Natural killer cell (primary cell): ENCODE data around the gene PCDHGA1. TPM values are rescaled to one million over a fixed set of nuclear protein-coding genes. Genes with fewer than 3 reads are reported as not detected.

ENCODE experiments used
- ATAC-seq, 3 donors: fragments of 150-1000 bp in 2 of 3; fragments of 200-7000 bp in 1 of 3; cut with Tn5 transposase; 1 replicate in 1 of 3; 2 replicates in 2 of 3; pipeline ENCODE4 v1.10.0; 2021; ENCODE audit warnings: mild to moderate bottlenecking in 2 of 3, moderate library complexity in 2 of 3
- DNase-seq, 2 donors: peaks; one replicate each; pipeline versions ENCODE4 v3.0.0 to v3.0.0-alpha.2; 2013 to 2021; ENCODE audit warnings: mixed read lengths in 1 of 2
- H3K27ac ChIP-seq: one replicate; pipeline ENCODE4 v1.5.1; 2013; ENCODE audit warnings: mild to moderate bottlenecking, low read length
- H3K27me3 ChIP-seq: one replicate; pipeline ENCODE4 v1.6.1; 2013; ENCODE audit warnings: low read length; ENCODE audit not compliant: control insufficient read depth, insufficient read depth
- H3K36me3 ChIP-seq: one replicate; pipeline ENCODE4 v1.6.1; 2013; ENCODE audit warnings: low read length; ENCODE audit not compliant: control insufficient read depth, insufficient read depth
- H3K4me1 ChIP-seq: one replicate; pipeline ENCODE4 v1.6.1; 2013; ENCODE audit warnings: low read length; ENCODE audit not compliant: control insufficient read depth, insufficient read depth
- H3K4me3 ChIP-seq: one replicate; pipeline ENCODE4 v1.5.1; 2013; ENCODE audit warnings: low read length
- H3K9me3 ChIP-seq: one replicate; pipeline ENCODE4 v1.6.1; 2013; ENCODE audit warnings: low read length; ENCODE audit not compliant: control insufficient read depth, insufficient read depth
- H3K27ac Mint-ChIP-seq, 2 donors: one replicate each; pipeline ENCODE4 v1.8.0; 2022; ENCODE audit warnings: mild to moderate bottlenecking in 2 of 2, mixed read lengths in 2 of 2, moderate library complexity in 1 of 2
- H3K27me3 Mint-ChIP-seq, 2 donors: one replicate each; pipeline ENCODE4 v1.8.0; 2022; ENCODE audit warnings: low read depth in 2 of 2, mixed read lengths in 2 of 2
- H3K36me3 Mint-ChIP-seq: one replicate; pipeline ENCODE4 v1.8.0; 2022; ENCODE audit warnings: mixed read lengths
- H3K4me1 Mint-ChIP-seq, 2 donors: one replicate each; pipeline ENCODE4 v1.8.0; 2022; ENCODE audit warnings: mixed read lengths in 2 of 2
- H3K4me3 Mint-ChIP-seq: one replicate; pipeline ENCODE4 v1.8.0; 2022; ENCODE audit warnings: mild to moderate bottlenecking, moderate library complexity, mixed read lengths
- H3K9me3 Mint-ChIP-seq, 2 donors: one replicate each; pipeline ENCODE4 v1.8.0; 2022; ENCODE audit warnings: mixed read lengths in 2 of 2
- WGBS: methylation state at CpG from one replicate; pipeline ENCODE4 v1.1.7; 2013; ENCODE audit warnings: missing lambda C conversion rate; ENCODE audit not compliant: insufficient coverage; 5-methylcytosine and 5-hydroxymethylcytosine counted together
- intact Hi-C: fragments of 100-400 bp; cut with micrococcal nuclease; formaldehyde crosslinking; loops from one replicate; pipeline ENCODE4 v1.14.2; 2022
- total RNA-seq, 4 donors: library from RNA; stranded (reverse); fragments of 120-200 nt in 1 of 4; gene quantifications; one replicate each; pipeline versions ENCODE4 v1.2.3 to v1.2.4, GENCODE V29; 2013 to 2022
- TF ChIP-seq, protein P1 (sequence below): fragments of 200-600 bp; IDR thresholded peaks from one replicate; pipeline ENCODE4 v1.8.0; 2022; ENCODE audit warnings: antibody characterized with exemption

The PCDHGA1 gene
- total RNA-seq, 3 donors from 2014 or later (not counting 1 experiment from before 2014, with no cell fraction given) = not detected

DNA sequence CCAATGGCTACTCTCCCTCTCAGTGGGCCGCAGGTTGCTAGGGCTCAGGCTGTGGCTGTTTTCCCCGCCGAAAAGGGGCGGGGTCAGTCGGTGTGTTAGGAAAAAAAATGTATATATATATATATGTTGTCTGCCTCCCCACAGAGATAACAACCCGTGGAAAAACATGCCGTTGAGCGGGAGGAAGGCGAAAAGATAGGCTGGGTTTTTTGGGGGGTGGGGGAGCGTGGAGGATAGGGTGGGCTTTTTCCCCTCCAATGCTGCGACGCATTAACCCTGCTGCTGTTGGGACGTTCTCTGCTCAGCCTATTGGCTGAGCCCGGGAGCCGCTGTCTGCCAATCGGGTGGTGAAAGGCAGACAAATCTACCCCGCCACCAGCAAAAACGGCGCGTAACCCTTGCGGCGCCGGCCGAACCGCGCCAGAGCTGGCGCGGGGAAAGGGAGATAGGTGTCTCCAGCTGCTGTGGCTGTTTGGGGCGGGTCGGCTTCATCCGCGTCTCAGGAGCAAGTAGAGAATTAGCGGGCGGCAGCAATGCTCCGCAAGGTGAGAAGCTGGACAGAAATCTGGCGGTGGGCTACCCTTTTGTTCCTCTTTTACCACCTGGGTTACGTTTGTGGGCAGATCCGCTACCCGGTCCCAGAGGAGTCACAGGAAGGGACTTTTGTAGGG is 154.5 kb downstream of the PCDHGA1 start, which contains the start of gene PCDHGC4:
Gene PCDHGC4 (plus strand): TSS at position 390 of the 671 bp plus-strand sequence. CDS start 144 bp downstream, at position 534.
- Mint-ChIP-seq H3K9me3 (no peaks in the 10 kb centered on the region), H3K4me1 (peaks cover 0 to 6% of the 10 kb centered on the region in 2 donors), H3K4me3 (no peak within 1 kb of the TSS), H3K36me3 (no peaks in the 10 kb centered on the region), H3K27ac (no peak within 1 kb of the TSS), H3K27me3 (peaks cover 45 to 60% of the 10 kb centered on the region in 2 donors)
- no peak for ATAC-seq
- Histone ChIP-seq H3K4me1 (peaks cover 10% of the 10 kb centered on the region), H3K36me3 (no peaks in the 10 kb centered on the region), H3K27me3 (peaks cover 22% of the 10 kb centered on the region), H3K27ac (no peak within 1 kb of the TSS), H3K9me3 (no peaks in the 10 kb centered on the region), H3K4me3 (no peak within 1 kb of the TSS)
- intact Hi-C loops = no loop called here
- no peak for DNase-seq
- 5% methylated on average over 34 of the region's 39 CpGs for WGBS
- TF ChIP-seq, protein P1, sequence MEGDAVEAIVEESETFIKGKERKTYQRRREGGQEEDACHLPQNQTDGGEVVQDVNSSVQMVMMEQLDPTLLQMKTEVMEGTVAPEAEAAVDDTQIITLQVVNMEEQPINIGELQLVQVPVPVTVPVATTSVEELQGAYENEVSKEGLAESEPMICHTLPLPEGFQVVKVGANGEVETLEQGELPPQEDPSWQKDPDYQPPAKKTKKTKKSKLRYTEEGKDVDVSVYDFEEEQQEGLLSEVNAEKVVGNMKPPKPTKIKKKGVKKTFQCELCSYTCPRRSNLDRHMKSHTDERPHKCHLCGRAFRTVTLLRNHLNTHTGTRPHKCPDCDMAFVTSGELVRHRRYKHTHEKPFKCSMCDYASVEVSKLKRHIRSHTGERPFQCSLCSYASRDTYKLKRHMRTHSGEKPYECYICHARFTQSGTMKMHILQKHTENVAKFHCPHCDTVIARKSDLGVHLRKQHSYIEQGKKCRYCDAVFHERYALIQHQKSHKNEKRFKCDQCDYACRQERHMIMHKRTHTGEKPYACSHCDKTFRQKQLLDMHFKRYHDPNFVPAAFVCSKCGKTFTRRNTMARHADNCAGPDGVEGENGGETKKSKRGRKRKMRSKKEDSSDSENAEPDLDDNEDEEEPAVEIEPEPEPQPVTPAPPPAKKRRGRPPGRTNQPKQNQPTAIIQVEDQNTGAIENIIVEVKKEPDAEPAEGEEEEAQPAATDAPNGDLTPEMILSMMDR = no peak

DNA sequence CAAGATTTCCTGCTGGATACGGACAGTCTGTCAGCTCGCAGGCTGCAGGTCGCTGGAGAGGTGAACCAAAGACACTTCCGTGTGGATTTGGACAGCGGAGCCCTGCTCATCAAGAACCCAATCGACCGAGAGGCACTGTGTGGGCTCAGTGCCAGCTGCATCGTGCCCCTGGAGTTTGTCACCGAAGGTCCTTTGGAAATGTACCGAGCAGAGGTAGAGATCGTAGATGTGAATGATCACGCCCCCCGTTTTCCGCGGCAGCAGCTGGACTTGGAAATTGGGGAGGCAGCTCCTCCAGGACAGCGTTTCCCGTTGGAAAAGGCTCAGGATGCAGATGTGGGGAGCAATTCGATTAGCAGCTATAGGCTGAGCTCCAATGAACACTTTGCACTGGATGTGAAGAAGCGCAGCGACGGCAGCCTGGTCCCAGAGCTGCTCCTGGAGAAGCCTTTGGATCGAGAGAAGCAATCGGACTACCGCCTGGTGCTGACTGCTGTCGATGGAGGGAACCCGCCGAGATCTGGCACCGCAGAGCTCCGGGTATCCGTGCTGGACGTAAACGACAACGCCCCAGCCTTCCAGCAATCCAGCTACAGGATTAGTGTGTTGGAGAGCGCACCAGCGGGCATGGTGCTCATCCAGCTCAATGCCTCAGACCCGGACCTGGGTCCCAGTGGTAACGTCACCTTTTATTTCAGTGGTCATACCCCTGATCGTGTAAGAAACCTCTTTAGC is 155.2 kb downstream of the PCDHGA1 start:
- TF ChIP-seq, protein P1 = no peak
- intact Hi-C loops = no loop called here
- H3K9me3 ChIP-seq = no peaks in the 10 kb centered on the region
- no peaks in the 10 kb centered on the region for H3K36me3 Mint-ChIP-seq
- H3K27me3 Mint-ChIP-seq = peaks cover 46 to 63% of the 10 kb centered on the region in 2 donors
- WGBS = 50% methylated on average over 37 of the region's 38 CpGs
- H3K27ac Mint-ChIP-seq = no peak overlapping the region
- ATAC-seq (no peak), DNase-seq (no peak)
- H3K4me3 Mint-ChIP-seq = no peak overlapping the region
- peaks cover 10% of the 10 kb centered on the region for H3K4me1 ChIP-seq
- no peak overlapping the region for H3K4me3 ChIP-seq
- peaks cover 0 to 6% of the 10 kb centered on the region in 2 donors for H3K4me1 Mint-ChIP-seq
- H3K9me3 Mint-ChIP-seq = no peaks in the 10 kb centered on the region
- peaks cover 23% of the 10 kb centered on the region for H3K27me3 ChIP-seq
- H3K36me3 ChIP-seq = no peaks in the 10 kb centered on the region
- H3K27ac ChIP-seq = no peak overlapping the region

DNA sequence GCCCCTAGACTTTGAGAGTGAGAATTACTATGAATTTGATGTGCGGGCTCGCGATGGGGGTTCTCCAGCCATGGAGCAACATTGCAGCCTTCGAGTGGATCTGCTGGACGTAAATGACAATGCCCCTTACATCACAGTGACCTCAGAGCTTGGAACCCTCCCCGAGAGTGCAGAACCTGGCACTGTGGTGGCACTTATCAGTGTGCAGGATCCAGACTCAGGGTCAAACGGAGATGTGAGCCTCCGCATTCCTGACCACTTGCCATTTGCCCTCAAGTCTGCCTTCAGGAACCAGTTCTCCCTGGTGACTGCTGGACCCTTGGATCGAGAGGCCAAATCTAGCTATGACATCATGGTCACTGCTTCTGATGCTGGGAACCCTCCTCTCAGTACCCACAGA is 155.8 kb downstream of the PCDHGA1 start:
- H3K4me1 Mint-ChIP-seq = peaks cover 3 to 10% of the 10 kb centered on the region in 2 donors
- H3K36me3 Mint-ChIP-seq = no peaks in the 10 kb centered on the region
- intact Hi-C loops = no loop called here
- H3K9me3 ChIP-seq = no peaks in the 10 kb centered on the region
- no peak overlapping the region for H3K4me3 Mint-ChIP-seq
- H3K36me3 ChIP-seq = no peaks in the 10 kb centered on the region
- no peak overlapping the region for H3K27ac ChIP-seq
- H3K4me3 ChIP-seq = no peak overlapping the region
- peaks cover 29% of the 10 kb centered on the region for H3K27me3 ChIP-seq
- peaks cover 46 to 64% of the 10 kb centered on the region in 2 donors for H3K27me3 Mint-ChIP-seq
- WGBS = 89% methylated on average over 9 of the region's 9 CpGs
- TF ChIP-seq, protein P1 = no peak
- no peak for DNase-seq
- H3K9me3 Mint-ChIP-seq = no peaks in the 10 kb centered on the region
- ATAC-seq = no peak
- peaks cover 12% of the 10 kb centered on the region for H3K4me1 ChIP-seq
- no peak overlapping the region for H3K27ac Mint-ChIP-seq
